Frontal cortex (tissue), 4 donors: ENCODE measurements around the gene DHX57. TPM values are rescaled to one million over a fixed set of nuclear protein-coding genes. Genes with fewer than 3 reads are reported as not detected.
"Not testable (repeated sequence)": the region's sequence is repeated elsewhere in the genome, so short reads cannot be mapped to it uniquely, and the experiment has no call there.

Experiments
- DNase-seq, 2 donors: peaks; one replicate each; pipeline ENCODE4 v3.0.0; 2012; ENCODE audit warnings: low spot score in 2 of 2
- FAIRE-seq: peaks from 2 replicates; lab custom pipeline; 2012; peaks lifted over from hg19 to GRCh38; lab: Jason Lieb, UNC
- total RNA-seq: library from RNA; depleted of rRNA; stranded (reverse); fragments of >200 nt; gene quantifications from one replicate; pipeline ENCODE4 v1.2.3, GENCODE V29; 2014
- donor health status: control.
- donor health status: control.
- donor health status: control.

The DHX57 gene
- total RNA-seq, 1 donor from 2014 or later, result 54.6 TPM

- DNase-seq, result peak in 1 of 2 donors; percentile 12
- FAIRE-seq, result no peak
These were observed 533 bp downstream of the DHX57 start for GRCh38 chr2:38875227-38875575.

DNA sequence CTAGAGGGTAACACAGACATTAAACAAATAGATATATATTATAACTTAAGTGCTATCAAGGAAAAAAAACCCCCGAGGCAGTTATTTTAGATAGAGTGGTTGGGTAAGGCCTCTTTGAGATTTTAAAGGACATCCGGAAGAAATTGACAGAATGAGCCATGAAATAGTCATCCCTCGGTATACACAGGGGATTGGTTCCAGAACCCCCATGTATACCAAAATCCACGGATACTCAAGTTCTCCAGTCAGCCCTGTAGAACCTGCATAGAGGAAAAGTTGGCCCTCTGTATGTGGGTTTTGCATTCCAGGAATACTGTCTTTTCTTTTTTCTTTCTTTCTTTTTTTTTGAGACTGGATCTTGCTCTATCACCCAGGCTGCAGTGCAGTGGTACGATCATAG is 2.0 kb downstream of the DHX57 start:
- no peak for DNase-seq
- FAIRE-seq, result no peak

DNA sequence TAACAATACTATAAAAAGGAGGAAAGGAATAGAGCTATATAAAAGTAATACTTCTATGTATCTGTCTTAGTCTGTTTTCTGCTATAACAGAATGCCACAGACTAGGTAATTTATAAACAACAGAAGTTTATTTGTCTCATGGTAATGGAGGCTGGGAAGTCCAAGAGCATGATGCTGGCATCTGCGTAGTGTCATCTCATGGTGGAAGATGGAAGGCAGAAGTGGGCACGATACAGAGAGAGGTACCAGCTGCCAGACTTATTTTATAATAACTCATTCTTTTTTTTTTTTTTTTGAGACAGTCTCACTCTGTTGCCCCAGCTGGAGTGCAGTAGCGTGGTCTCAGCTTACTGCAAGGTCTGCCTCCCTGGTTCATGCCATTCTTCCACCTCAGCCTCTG is 4.3 kb downstream of the DHX57 start:
- FAIRE-seq, result no peak

DNA sequence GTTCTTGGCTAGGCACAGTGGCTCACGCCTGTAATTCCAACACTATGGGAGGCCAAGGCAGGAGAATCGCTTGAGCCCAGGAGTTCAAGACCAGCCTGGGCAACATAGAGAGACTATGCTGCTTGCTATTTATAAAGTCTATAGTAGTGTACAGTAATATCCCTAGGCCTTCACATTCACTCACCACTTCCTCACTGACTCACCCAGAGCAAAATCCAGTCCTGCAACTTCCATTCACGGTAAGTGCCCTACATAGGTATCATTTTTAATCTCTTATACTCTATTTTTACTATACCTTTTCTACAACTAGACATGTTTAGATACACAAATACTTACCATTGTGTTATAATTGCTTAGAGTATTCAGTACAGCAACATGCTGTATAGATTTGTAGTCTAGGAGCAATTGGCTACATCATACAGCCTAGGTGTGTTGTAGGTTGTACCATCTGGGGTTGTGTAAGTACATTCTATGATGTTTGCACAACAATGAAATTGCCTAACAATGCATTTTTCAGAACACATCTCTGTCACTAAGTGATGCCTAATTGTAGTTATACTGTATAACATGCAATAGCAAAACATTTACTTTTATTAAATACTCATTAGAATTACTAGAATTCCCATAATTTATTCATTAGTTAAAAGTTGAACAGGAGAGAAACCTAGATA is 8.8 kb downstream of the DHX57 start:
- FAIRE-seq, result no peak
- no peak for DNase-seq

More for the DNA sequence above, 4.3 kb downstream of the DHX57 start:
- no peak for DNase-seq

- no peak for FAIRE-seq
- no peak for DNase-seq
These were observed 12.6 kb downstream of the DHX57 start for GRCh38 chr2:38863061-38863695.

GRCh38 chr2:38862476-38862875 is 13.3 kb downstream of the DHX57 start:
- FAIRE-seq (no peak), DNase-seq (no peak)

DNA sequence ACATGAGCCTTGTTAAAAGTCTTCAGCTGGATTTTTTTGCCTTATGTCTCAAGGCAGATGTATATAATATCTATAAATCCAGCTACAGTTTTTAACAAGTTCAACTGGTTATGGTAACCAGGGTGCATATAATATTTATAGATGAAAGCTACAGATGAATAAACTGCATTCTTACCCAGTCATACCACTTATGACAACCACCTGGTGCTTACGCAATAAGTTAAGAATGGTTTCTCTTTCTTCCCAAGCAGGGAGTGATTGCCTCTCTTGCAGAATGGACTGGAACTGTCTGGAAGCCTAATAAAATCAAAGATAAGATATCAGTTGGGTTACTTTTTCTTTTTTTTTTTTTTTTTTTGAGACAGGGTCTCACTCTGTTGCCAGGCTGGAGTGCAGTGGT is 19.6 kb downstream of the DHX57 start:
- DNase-seq (no peak), FAIRE-seq (no peak)

GRCh38 chr2:38850045-38850444 is 25.7 kb downstream of the DHX57 start:
- FAIRE-seq (no peak), DNase-seq (no peak)

DNA sequence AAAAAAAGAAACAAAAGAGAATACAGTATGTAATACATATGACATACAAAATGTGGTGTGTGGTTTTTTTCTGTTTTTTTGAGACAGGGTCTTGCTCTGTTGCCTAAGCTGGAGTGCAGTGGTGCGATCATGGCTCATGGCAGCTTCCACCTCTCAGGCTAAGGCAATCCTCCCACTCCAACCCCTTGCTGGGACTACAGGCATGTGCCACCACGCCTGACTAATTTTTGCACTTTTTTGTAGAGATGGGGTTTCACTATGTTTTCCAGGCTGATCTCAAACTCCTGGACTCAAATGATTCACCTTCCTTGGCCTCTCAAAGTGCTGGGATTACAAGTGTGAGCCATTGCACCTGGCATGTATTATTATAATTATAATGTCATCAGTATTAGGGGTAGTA is 38.9 kb downstream of the DHX57 start:
- DNase-seq (no peak), FAIRE-seq (no peak)

- FAIRE-seq, result no peak
- no peak for DNase-seq
These were observed 39.7 kb downstream of the DHX57 start for GRCh38 chr2:38835990-38836389.

- FAIRE-seq, result no peak
- no peak for DNase-seq
These were observed 40.6 kb downstream of the DHX57 start for GRCh38 chr2:38835015-38835601.

GRCh38 chr2:38830526-38831159 is 45.1 kb downstream of the DHX57 start:
- no peak for DNase-seq
- FAIRE-seq, result no peak

GRCh38 chr2:38829971-38830370 is 45.8 kb downstream of the DHX57 start:
- DNase-seq (no peak), FAIRE-seq (no peak)

DNA sequence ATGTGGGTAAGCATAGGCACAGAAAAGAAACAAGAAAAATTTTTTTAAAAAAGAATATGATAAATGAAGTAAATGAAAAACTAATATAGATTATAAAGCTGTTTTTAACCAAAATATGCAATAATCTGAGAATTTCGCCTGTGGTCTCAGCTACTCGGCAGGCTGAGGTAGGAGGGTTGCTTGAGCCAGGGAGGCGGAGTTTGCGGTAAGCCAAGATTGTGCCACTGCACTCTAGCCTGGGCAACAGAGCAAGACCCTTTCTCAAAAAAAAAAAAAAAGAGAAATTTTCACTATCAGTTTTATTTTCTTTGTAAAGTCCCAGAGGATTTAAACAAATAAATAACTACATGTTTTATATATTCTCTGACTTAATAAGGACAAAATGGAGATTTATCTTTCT is 47.3 kb downstream of the DHX57 start:
- no peak for FAIRE-seq
- DNase-seq, result no peak

GRCh38 chr2:38827539-38828145 is 48.1 kb downstream of the DHX57 start:
- FAIRE-seq, DNase-seq: not testable (repeated sequence)

DNA sequence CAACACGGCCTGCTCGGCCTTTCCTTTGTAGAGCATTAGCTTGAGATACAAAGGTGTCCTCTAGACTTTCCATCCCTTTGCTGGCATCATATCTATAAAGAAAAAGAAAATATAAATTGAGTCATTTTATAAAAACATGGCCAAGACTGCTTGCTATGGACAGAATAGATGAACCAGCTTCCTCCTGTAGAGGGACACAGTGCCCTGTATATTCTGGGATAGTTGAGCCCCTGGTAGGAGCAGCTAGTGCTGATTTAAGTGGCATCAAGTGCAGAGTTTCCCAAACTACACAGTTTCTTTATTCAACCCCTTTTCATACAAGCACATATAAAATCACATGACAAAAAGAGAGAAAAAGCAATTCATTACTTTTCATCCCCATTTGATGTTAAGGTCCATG is 49.8 kb downstream of the DHX57 start:
- FAIRE-seq, result no peak
- DNase-seq, result no peak

DNA sequence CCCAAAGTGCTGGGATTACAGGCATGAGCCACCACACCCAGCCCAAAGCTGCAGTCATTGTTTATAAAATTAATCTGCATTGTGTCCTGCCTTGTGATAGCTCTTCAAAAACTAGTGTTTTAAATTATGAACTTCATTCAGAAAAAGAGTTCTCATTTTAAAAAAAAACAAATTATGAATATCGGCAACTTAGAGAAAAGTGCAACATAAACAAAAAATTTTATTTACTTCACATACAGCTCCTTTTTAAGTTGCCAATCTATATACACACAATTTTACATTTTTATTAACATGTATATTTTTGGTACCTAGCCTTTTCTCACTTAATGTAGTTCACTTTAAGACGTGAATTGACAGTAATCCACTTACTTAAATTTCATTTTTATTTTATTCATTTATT is 50.8 kb downstream of the DHX57 start:
- no peak for DNase-seq
- FAIRE-seq, result no peak

GRCh38 chr2:38823386-38823785 is 52.3 kb downstream of the DHX57 start:
- DNase-seq, result no peak
- FAIRE-seq, result peak; percentile 40

- DNase-seq, result no peak
- no peak for FAIRE-seq
These were observed 57.2 kb downstream of the DHX57 start for GRCh38 chr2:38818565-38818964.

DNA sequence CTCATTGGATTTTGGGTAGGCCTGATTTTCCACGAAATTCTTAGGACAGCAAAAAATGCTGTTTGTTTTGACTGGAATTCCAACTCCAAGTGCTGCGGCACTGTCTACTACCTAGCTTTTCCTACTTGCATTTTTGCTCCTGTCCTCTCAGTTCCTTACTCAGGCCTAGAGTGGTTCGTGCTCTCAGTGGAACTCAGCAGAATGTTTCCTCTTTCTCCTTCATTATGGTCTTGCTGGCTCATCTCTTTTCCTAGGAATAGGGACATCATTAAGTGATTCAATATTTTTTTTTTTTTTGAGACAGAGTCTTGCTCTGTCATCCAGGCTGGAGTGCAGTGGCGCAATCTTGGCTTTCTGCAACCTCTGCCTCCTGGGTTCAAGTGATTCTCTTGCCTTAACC is 59.8 kb downstream of the DHX57 start:
- DNase-seq (no peak), FAIRE-seq (no peak)

- FAIRE-seq, result no peak
These were observed 65.2 kb downstream of the DHX57 start for GRCh38 chr2:38810488-38810887.

More at GRCh38 chr2:38810488-38810887, 65.2 kb downstream of the DHX57 start:
- DNase-seq, result no peak
